Transverse colon (tissue), 4 donors: ENCODE measurements around the gene TENT5C. TPM values are rescaled to one million over a fixed set of nuclear protein-coding genes. Genes with fewer than 3 reads are reported as not detected.

Experiments used
- DNase-seq: peaks from one replicate; pipeline ENCODE4 v3.0.0-alpha.2; 2019
- H3K27ac ChIP-seq, 4 donors: fragments of 200-600 bp; sonication (generic); 2 replicates each; pipeline ENCODE4 v1.5.1; 2016 to 2018; ENCODE audit warnings: inconsistent platforms in 4 of 4
- H3K27me3 ChIP-seq: fragments of 200-600 bp; sonication (generic); 2 replicates; pipeline ENCODE4 v1.5.1; 2017; ENCODE audit warnings: inconsistent platforms
- H3K36me3 ChIP-seq, 4 donors: fragments of 200-600 bp; sonication (generic); 2 replicates each; pipeline ENCODE4 v1.5.1; 2017 to 2019; ENCODE audit warnings: inconsistent platforms in 4 of 4
- H3K4me1 ChIP-seq, 4 donors: fragments of 200-600 bp; sonication (generic); 2 replicates each; pipeline ENCODE4 v1.5.1; 2017 to 2020; ENCODE audit warnings: inconsistent platforms in 4 of 4
- H3K4me3 ChIP-seq, 4 donors: fragments of 200-600 bp; sonication (generic); 1 replicate in 1 of 4; 2 replicates in 3 of 4; pipeline versions ENCODE4 v1.5.1 to v1.6.1; 2017 to 2019; ENCODE audit warnings: inconsistent platforms in 4 of 4
- H3K9me3 ChIP-seq, 2 donors: fragments of 200-600 bp; sonication (generic); 2 replicates each; pipeline ENCODE4 v1.5.1; 2017 to 2019; ENCODE audit warnings: inconsistent platforms in 2 of 2
- CTCF ChIP-seq, 5 experiments: fragments of 200-600 bp in 3 of 5; fragments of 450-650 bp in 2 of 5; sonication (generic) in 3 of 5; IDR thresholded peaks; 1 replicate in 2 of 5; 2 replicates in 3 of 5; pipeline ENCODE4 v1.5.1; 2016 to 2017; ENCODE audit warnings: antibody characterized with exemption in 5 of 5, inconsistent platforms in 3 of 5, mild to moderate bottlenecking in 2 of 5, moderate library complexity in 1 of 5
- EP300 ChIP-seq: sonication (generic); formaldehyde crosslinking; IDR thresholded peaks from one replicate; pipeline ENCODE4 v1.6.1; 2017; ENCODE audit warnings: antibody characterized with exemption, low read depth
- POLR2A ChIP-seq: fragments of 450-650 bp; IDR thresholded peaks from one replicate; pipeline ENCODE4 v1.6.1; 2016; ENCODE audit warnings: antibody characterized with exemption, mild to moderate bottlenecking, moderate library complexity
- POLR2AphosphoS5 ChIP-seq, 3 donors: sonication (generic); formaldehyde crosslinking; IDR thresholded peaks; one replicate each; pipeline ENCODE4 v1.6.1; 2016; ENCODE audit warnings: antibody characterized with exemption in 3 of 3
- WGBS, 2 donors: methylation state at CpG; one replicate each; pipeline ENCODE4 v1.1.5; 2018; ENCODE audit warnings: low coverage in 1 of 2; 5-methylcytosine and 5-hydroxymethylcytosine counted together
- in situ Hi-C, 4 donors: fragments of 200-750 bp; cut with MboI; loops; one replicate each; pipeline versions ENCODE4 v1.15.0 to v1.15.1; 2017; ENCODE audit warnings: low sequenced_read_pairs in 3 of 4, low pct_ligation_motif_present in 1 of 4, low pct_unique_long_range_greater_than_20kb in 1 of 4
- intact Hi-C: fragments of 100-400 bp; cut with DNase I; formaldehyde crosslinking; loops from one replicate; pipeline ENCODE4 v1.15.1; 2023; ENCODE audit warnings: low total_unique reads
- total RNA-seq, 4 donors: library from RNA; depleted of rRNA; stranded (reverse); fragments of >200 nt; gene quantifications; one replicate each; pipeline ENCODE4 v1.1.0, GENCODE V29; 2016

Gene TENT5C
- total RNA-seq, 4 donors from 2014 or later: 3.4 to 30.8 (median 18.1) TPM

- TF ChIP-seq POLR2A (no peak), EP300 (no peak)
- WGBS, 2 donors: 87% methylated on average over 8 of the region's 8 CpGs; no CpG with 5 or more reads in 1 of the 2 donors
- no peak for DNase-seq
- in situ Hi-C loops: no loop called here
- H3K9me3 ChIP-seq: no peaks in the 10 kb centered on the region
- H3K4me3 ChIP-seq: no peak overlapping the region
- peaks cover 0 to 10% (median 6%) of the 10 kb centered on the region in 4 donors for H3K4me1 ChIP-seq
- H3K36me3 ChIP-seq: no peaks in the 10 kb centered on the region
- no peaks in the 10 kb centered on the region for H3K27me3 ChIP-seq
- intact Hi-C loops: no loop called here
- H3K27ac ChIP-seq: no peak overlapping the region
Observed at GRCh38 chr1:117585086-117585485, 20.8 kb upstream of the TENT5C start.

- Histone ChIP-seq H3K4me3 (no peak overlapping the region), H3K4me1 (peaks cover 0 to 19% (median 17%) of the 10 kb centered on the region in 4 donors), H3K36me3 (no peaks in the 10 kb centered on the region), H3K27ac (no peak overlapping the region), H3K9me3 (no peaks in the 10 kb centered on the region), H3K27me3 (no peaks in the 10 kb centered on the region)
- WGBS, 2 donors: 92 to 100% methylated on average over 1 of the region's 1 CpG
- in situ Hi-C loops: no loop called here
- intact Hi-C loops: no loop called here
- TF ChIP-seq CTCF (IDR thresholded peaks at IDR 0.05) (no peak), POLR2A (no peak), POLR2AphosphoS5 (IDR thresholded peaks at IDR 0.05) (no peak), EP300 (no peak)
- no peak for DNase-seq
Observed at GRCh38 chr1:117586337-117586736, 19.5 kb upstream of the TENT5C start.

- TF ChIP-seq POLR2A (no peak), CTCF (IDR thresholded peaks at IDR 0.05) (no peak), EP300 (no peak), POLR2AphosphoS5 (IDR thresholded peaks at IDR 0.05) (no peak)
- intact Hi-C loops: no loop called here
- Histone ChIP-seq H3K4me3 (no peak overlapping the region), H3K36me3 (no peaks in the 10 kb centered on the region), H3K9me3 (no peaks in the 10 kb centered on the region), H3K27me3 (no peaks in the 10 kb centered on the region), H3K4me1 (peaks cover 0 to 25% (median 20%) of the 10 kb centered on the region in 4 donors), H3K27ac (no peak overlapping the region)
- 63 to 80% methylated on average over 6 to 13 of the region's 13 CpGs for WGBS, 2 donors
- no peak for DNase-seq
- in situ Hi-C loops: no loop called here
Observed at GRCh38 chr1:117586747-117587498, 18.9 kb upstream of the TENT5C start.

- H3K9me3 ChIP-seq: no peaks in the 10 kb centered on the region
- peaks cover 0 to 32% (median 23%) of the 10 kb centered on the region in 4 donors for H3K4me1 ChIP-seq
- no peak overlapping the region for H3K27ac ChIP-seq
- intact Hi-C loops (no loop called here), in situ Hi-C loops (no loop called here)
- no peak overlapping the region for H3K4me3 ChIP-seq
- no peaks in the 10 kb centered on the region for H3K36me3 ChIP-seq
- no peak for DNase-seq
- TF ChIP-seq POLR2A (no peak), EP300 (no peak), CTCF (IDR thresholded peaks at IDR 0.05) (no peak), POLR2AphosphoS5 (IDR thresholded peaks at IDR 0.05) (no peak)
- 94 to 100% methylated on average over 4 to 12 of the region's 14 CpGs for WGBS, 2 donors
- H3K27me3 ChIP-seq: no peaks in the 10 kb centered on the region
Observed at GRCh38 chr1:117587499-117588356, 18.1 kb upstream of the TENT5C start.
